Activated CD8-positive, alpha-beta memory T cell treated with anti-CD3 and anti-CD28 coated beads, Interleukin-2, amount 50 U/mL, for 1 hour (primary cell): ENCODE data around the gene CAMK2B.

Experiments used
- DNase-seq: peaks from one replicate; pipeline ENCODE4 v3.0.0-alpha.2; 2020; ENCODE audit errors: extremely low read depth

Gene CAMK2B

GRCh38 chr7:44258423-44258760 lies 67.0 kb downstream of the CAMK2B start:
- no peak for DNase-seq

GRCh38 chr7:44257618-44258422 lies 67.6 kb downstream of the CAMK2B start:
- peak; percentile 21 for DNase-seq

- DNase-seq: no peak
Observed at GRCh38 chr7:44257213-44257612, 68.2 kb downstream of the CAMK2B start.

- no peak for DNase-seq
Observed at GRCh38 chr7:44256459-44256858, 68.9 kb downstream of the CAMK2B start.

- no peak for DNase-seq
Observed at GRCh38 chr7:44251881-44252280, 73.5 kb downstream of the CAMK2B start.

GRCh38 chr7:44251269-44251668 lies 74.1 kb downstream of the CAMK2B start:
- DNase-seq: no peak

- no peak for DNase-seq
Observed at GRCh38 chr7:44249639-44250234, 75.7 kb downstream of the CAMK2B start.

GRCh38 chr7:44247868-44248651 lies 77.3 kb downstream of the CAMK2B start:
- DNase-seq: no peak

- DNase-seq: no peak
Observed at GRCh38 chr7:44246396-44247113, 78.8 kb downstream of the CAMK2B start.

GRCh38 chr7:44244282-44244681 lies 81.1 kb downstream of the CAMK2B start:
- DNase-seq: no peak

GRCh38 chr7:44242091-44242490 lies 83.3 kb downstream of the CAMK2B start:
- DNase-seq: no peak

GRCh38 chr7:44240983-44241510 lies 84.3 kb downstream of the CAMK2B start:
- DNase-seq: no peak

GRCh38 chr7:44240376-44240775 lies 85.0 kb downstream of the CAMK2B start:
- DNase-seq: no peak

- DNase-seq: no peak
Observed at GRCh38 chr7:44239361-44239760, 86.0 kb downstream of the CAMK2B start.

GRCh38 chr7:44238116-44238695 lies 87.2 kb downstream of the CAMK2B start:
- DNase-seq: no peak

GRCh38 chr7:44237696-44238095 lies 87.7 kb downstream of the CAMK2B start:
- DNase-seq: no peak

GRCh38 chr7:44236333-44236728 lies 89.1 kb downstream of the CAMK2B start:
- no peak for DNase-seq

- DNase-seq: no peak
Observed at GRCh38 chr7:44235582-44236332, 89.6 kb downstream of the CAMK2B start.

- DNase-seq: no peak
Observed at GRCh38 chr7:44235066-44235465, 90.3 kb downstream of the CAMK2B start.

- DNase-seq: no peak
Observed at GRCh38 chr7:44232901-44233715, 92.3 kb downstream of the CAMK2B start.
